Muscle of leg (tissue), 11 donors: ENCODE results near the gene GPS1. TPM values are rescaled to one million over a fixed set of nuclear protein-coding genes. Genes with fewer than 3 reads are reported as not detected.
"Not testable (repeated sequence)": the region's sequence is repeated elsewhere in the genome, so short reads cannot be mapped to it uniquely, and the experiment has no call there.

Source experiments
- DNase-seq: peaks from one replicate; pipeline ENCODE4 v3.0.0; 2013
- H3K27ac ChIP-seq: one replicate; pipeline ENCODE4 v1.5.1; 2013; ENCODE audit warnings: mild to moderate bottlenecking, low read length, control low read depth
- H3K27me3 ChIP-seq: one replicate; pipeline ENCODE4 v1.6.1; 2013; ENCODE audit warnings: low read length; ENCODE audit not compliant: control insufficient read depth, insufficient read depth
- H3K36me3 ChIP-seq: one replicate; pipeline ENCODE4 v1.6.1; 2013; ENCODE audit warnings: low read length; ENCODE audit not compliant: control insufficient read depth, insufficient read depth
- H3K4me1 ChIP-seq: one replicate; pipeline ENCODE4 v1.6.1; 2013; ENCODE audit warnings: low read length; ENCODE audit not compliant: control insufficient read depth, insufficient read depth
- H3K4me3 ChIP-seq: one replicate; pipeline ENCODE4 v1.5.1; 2013; ENCODE audit warnings: low read length, control low read depth
- H3K9me3 ChIP-seq: replicated peaks from 2 replicates; pipeline ENCODE4 v1.6.1; 2013; ENCODE audit warnings: low read depth, low read length; ENCODE audit not compliant: control insufficient read depth
- WGBS: methylation state at CpG from one replicate; pipeline ENCODE4 v1.1.5; 2013; ENCODE audit warnings: missing lambda C conversion rate; ENCODE audit not compliant: insufficient coverage; 5-methylcytosine and 5-hydroxymethylcytosine counted together
- polyA plus RNA-seq, 8 donors: library from polyadenylated mRNA; unstranded; fragments of 120-200 nt; gene quantifications; one replicate each; pipeline versions ENCODE4 v1.2.1 to v1.2.3, GENCODE V29; 2013; ENCODE audit warnings: inconsistent platforms in 1 of 8, low replicate concordance in 1 of 8; ENCODE audit not compliant: insufficient read length in 8 of 8, insufficient read depth in 1 of 8
- total RNA-seq: library from RNA; stranded (reverse); fragments of 120-200 nt; gene quantifications from one replicate; pipeline ENCODE4 v1.2.4, GENCODE V29; 2013

The GPS1 gene
- total and polyA plus RNA-seq, 9 donors, result 68.1 to 87.7 (median 76.7) TPM

- DNase-seq, result no peak
- Histone ChIP-seq H3K9me3 (no peaks in the 10 kb centered on the region), H3K27ac (no peak overlapping the region), H3K27me3 (peaks cover 11% of the 10 kb centered on the region), H3K36me3 (peaks cover 8% of the 10 kb centered on the region), H3K4me3 (no peak overlapping the region), H3K4me1 (peaks cover 40% of the 10 kb centered on the region)
- 78% methylated on average over 20 of the region's 23 CpGs for WGBS
Measured at GRCh38 chr17:82034371-82035011, 17.2 kb upstream of the GPS1 start.

- H3K27me3 ChIP-seq, result peaks cover 11% of the 10 kb centered on the region
- DNase-seq, result no peak
- peaks cover 8% of the 10 kb centered on the region for H3K36me3 ChIP-seq
- no peaks in the 10 kb centered on the region for H3K9me3 ChIP-seq
- H3K27ac ChIP-seq, result no peak overlapping the region
- no peak overlapping the region for H3K4me3 ChIP-seq
- H3K4me1 ChIP-seq, result peaks cover 31% of the 10 kb centered on the region
- WGBS, result 85% methylated on average over 5 of the region's 8 CpGs
Measured at GRCh38 chr17:82035488-82035887, 16.2 kb upstream of the GPS1 start.

- no peak overlapping the region for H3K27ac ChIP-seq
- peaks cover 25% of the 10 kb centered on the region for H3K4me1 ChIP-seq
- peaks cover 8% of the 10 kb centered on the region for H3K36me3 ChIP-seq
- H3K27me3 ChIP-seq, result peaks cover 11% of the 10 kb centered on the region
- 78% methylated on average over 13 of the region's 20 CpGs for WGBS
- DNase-seq, result no peak
- peak overlapping the region; percentile 72 for H3K4me3 ChIP-seq
- H3K9me3 ChIP-seq, result no peaks in the 10 kb centered on the region
Measured at GRCh38 chr17:82035956-82036633, 15.6 kb upstream of the GPS1 start.

GRCh38 chr17:82036634-82037091 lies 15.0 kb upstream of the GPS1 start:
- DNase-seq, result no peak
- peaks cover 24% of the 10 kb centered on the region for H3K4me1 ChIP-seq
- peak overlapping the region; percentile 72 for H3K4me3 ChIP-seq
- H3K9me3 ChIP-seq, result no peaks in the 10 kb centered on the region
- H3K27me3 ChIP-seq, result peaks cover 11% of the 10 kb centered on the region
- 36% methylated on average over 23 of the region's 23 CpGs for WGBS
- H3K27ac ChIP-seq, result peak overlapping the region; percentile 78
- H3K36me3 ChIP-seq, result peaks cover 8% of the 10 kb centered on the region

- Histone ChIP-seq H3K4me3 (peak within 1 kb of the TSS; percentile 72), H3K36me3 (peaks cover 8% of the 10 kb centered on the region), H3K4me1 (peaks cover 20% of the 10 kb centered on the region), H3K27me3 (peaks cover 8% of the 10 kb centered on the region), H3K27ac (peak within 1 kb of the TSS; percentile 96), H3K9me3 (no peaks in the 10 kb centered on the region)
- under 1% methylated on average over 91 of the region's 92 CpGs for WGBS
- peak; percentile 99 for DNase-seq
Measured at GRCh38 chr17:82037092-82037888, 14.4 kb upstream of the GPS1 start, which contains the start of gene DCXR. Gene DCXR (minus strand): TSS chr17:82037697. CDS start chr17:82037682, 15 bp downstream.

- peaks cover 8% of the 10 kb centered on the region for H3K36me3 ChIP-seq
- peak overlapping the region; percentile 45 for H3K4me3 ChIP-seq
- no peak for DNase-seq
- WGBS, result 8% methylated on average over 10 of the region's 10 CpGs
- H3K27me3 ChIP-seq, result peaks cover 2% of the 10 kb centered on the region
- peak overlapping the region; percentile 25 for H3K27ac ChIP-seq
- no peaks in the 10 kb centered on the region for H3K9me3 ChIP-seq
- peaks cover 16% of the 10 kb centered on the region for H3K4me1 ChIP-seq
Measured at GRCh38 chr17:82037889-82038195, 13.9 kb upstream of the GPS1 start.

- H3K36me3 ChIP-seq, DNase-seq, H3K9me3 ChIP-seq, H3K27me3 ChIP-seq, H3K27ac ChIP-seq, H3K4me3 ChIP-seq: not testable (repeated sequence)
- WGBS, result 90% methylated on average over 7 of the region's 16 CpGs
- H3K4me1 ChIP-seq, result peaks cover 16% of the 10 kb centered on the region
Measured at GRCh38 chr17:82038796-82039409, 12.8 kb upstream of the GPS1 start.

- Histone ChIP-seq H3K4me3 (no peak overlapping the region), H3K4me1 (peaks cover 16% of the 10 kb centered on the region), H3K36me3 (peaks cover 5% of the 10 kb centered on the region), H3K27me3 (no peaks in the 10 kb centered on the region), H3K9me3 (no peaks in the 10 kb centered on the region), H3K27ac (no peak overlapping the region)
- DNase-seq, result no peak
- 91% methylated on average over 6 of the region's 8 CpGs for WGBS
Measured at GRCh38 chr17:82039695-82040299, 11.9 kb upstream of the GPS1 start.

- WGBS, result 56% methylated on average over 6 of the region's 17 CpGs
Measured at GRCh38 chr17:82041144-82041814, 10.4 kb upstream of the GPS1 start.

More at GRCh38 chr17:82041144-82041814, 10.4 kb upstream of the GPS1 start:
- H3K27me3 ChIP-seq, result no peaks in the 10 kb centered on the region
- H3K9me3 ChIP-seq, result no peaks in the 10 kb centered on the region
- H3K27ac ChIP-seq, result no peak overlapping the region
- DNase-seq, result no peak
- H3K4me1 ChIP-seq, result peaks cover 13% of the 10 kb centered on the region
- H3K4me3 ChIP-seq, result no peak overlapping the region
- peaks cover 2% of the 10 kb centered on the region for H3K36me3 ChIP-seq
